GM19193 (cell line): ENCODE data around the gene SF1.

Source experiments
- POLR2A ChIP-seq: IDR thresholded peaks from 4 replicates; pipeline ENCODE4 v1.6.1; 2011; ENCODE audit not compliant: insufficient read depth, insufficient read length; ENCODE audit errors: extremely low read depth

Gene SF1

GRCh38 chr11:64778473-64779298 lies at the start of gene SF1:
Gene SF1, minus strand, starts transcription at chr11:64778542. Its CDS starts 150 bp downstream, at chr11:64778392.
- TF ChIP-seq POLR2A: peak; percentile 85

GRCh38 chr11:64827451-64827839 lies 49.1 kb upstream of the SF1 start:
- no peak for TF ChIP-seq POLR2A

- TF ChIP-seq POLR2A: no peak
These were observed 48.5 kb upstream of the SF1 start for GRCh38 chr11:64826578-64827450.

- TF ChIP-seq POLR2A: no peak
These were observed 47.7 kb upstream of the SF1 start for GRCh38 chr11:64826062-64826461.

- TF ChIP-seq POLR2A: no peak
These were observed 45.3 kb upstream of the SF1 start for GRCh38 chr11:64823568-64824119.

- TF ChIP-seq POLR2A: no peak
These were observed 39.1 kb upstream of the SF1 start for GRCh38 chr11:64817476-64817875.

- no peak for TF ChIP-seq POLR2A
These were observed 36.4 kb upstream of the SF1 start for GRCh38 chr11:64814712-64815187.

GRCh38 chr11:64813826-64814225 lies 35.5 kb upstream of the SF1 start:
- TF ChIP-seq POLR2A: no peak

- TF ChIP-seq POLR2A: no peak
These were observed 32.5 kb upstream of the SF1 start for GRCh38 chr11:64810891-64811272.

- TF ChIP-seq POLR2A: peak; percentile 59
These were observed 32.0 kb upstream of the SF1 start, which contains the start of gene MEN1 for GRCh38 chr11:64810271-64810890. Gene MEN1, minus strand, starts transcription at chr11:64810551. Its CDS starts 442 bp downstream, at chr11:64810109.

GRCh38 chr11:64809781-64810241 lies 31.5 kb upstream of the SF1 start:
- no peak for TF ChIP-seq POLR2A

- no peak for TF ChIP-seq POLR2A
These were observed 27.1 kb upstream of the SF1 start for GRCh38 chr11:64805481-64805880.

- TF ChIP-seq POLR2A: no peak
These were observed 26.2 kb upstream of the SF1 start for GRCh38 chr11:64804346-64805210.
